ENCODE measurements around the gene GPHN. TPM values are rescaled to one million over a fixed set of nuclear protein-coding genes. Genes with fewer than 3 reads are reported as not detected.

Gene GPHN
- total and polyA plus RNA-seq, 7 donors = 8.1 to 39.7 (median 22.3) TPM

- Histone ChIP-seq H3K36me3 (ENCODE audit: insufficient read depth in 1 of 2, low read depth in 1 of 2) (no peaks in the 10 kb centered on the region), H3K9me3 (no peaks in the 10 kb centered on the region), H3K27ac (no peak overlapping the region), H3K4me1 (peaks cover 18% of the 10 kb centered on the region), H3K27me3 (ENCODE audit: insufficient read depth in 3 of 3, low read length in 2 of 3) (no peaks in the 10 kb centered on the region), H3K4me3 (no peak overlapping the region)
- ATAC-seq = peak; percentile 51 to 79 (median 72)
- TF ChIP-seq CTCF (IDR thresholded peaks at IDR 0.05) = peak; percentile 55
- WGBS, 3 donors = 66 to 72% (median 68%) methylated on average over 2 of the region's 2 CpGs
- no peak for DNase-seq
- intact Hi-C loops (cut with DNase I) = loop anchor here in 1 of 2 donors (10.0 kb wide), 1 partner anchor 252 kb away; no protein-coding TSS in a partner anchor
Measured at GRCh38 chr14:66746316-66747006, 238.5 kb downstream of the GPHN start.

GRCh38 chr14:66752109-66752508, 244.2 kb downstream of the GPHN start:
- intact Hi-C loops (cut with DNase I) = no loop called here
- no peak for ATAC-seq

DNA sequence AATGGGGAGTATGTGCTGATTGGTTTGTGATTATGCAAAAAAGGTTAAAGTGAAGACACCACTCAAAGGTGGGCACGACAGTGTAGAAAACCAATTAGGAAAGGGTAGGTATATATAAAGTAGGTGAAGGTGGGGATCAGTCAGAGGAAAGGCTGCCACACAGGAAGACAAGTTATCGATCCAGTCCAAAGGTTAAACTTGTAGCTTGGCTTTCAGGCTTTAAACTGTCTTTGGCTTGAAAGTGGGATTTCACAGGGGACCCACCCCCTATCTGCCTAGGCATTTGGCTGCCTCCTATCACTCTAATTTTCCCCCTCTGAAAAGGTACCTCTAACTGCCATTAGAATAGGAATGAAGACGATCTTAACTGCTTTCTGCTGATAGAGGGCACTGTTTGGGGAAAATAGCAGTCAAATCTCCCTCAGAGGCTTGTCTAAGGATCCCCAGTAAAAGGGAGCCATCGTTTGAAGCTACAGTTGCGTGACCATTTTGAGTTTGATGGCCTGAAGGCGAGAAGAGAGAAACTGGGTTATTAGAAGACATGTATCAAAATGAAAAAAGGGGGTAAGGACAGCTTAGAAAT, 250.2 kb downstream of the GPHN start:
- ATAC-seq (no peak), DNase-seq (no peak)
- Histone ChIP-seq H3K27me3 (ENCODE audit: insufficient read depth in 3 of 3, low read length in 2 of 3) (no peaks in the 10 kb centered on the region), H3K36me3 (ENCODE audit: insufficient read depth in 1 of 2, low read depth in 1 of 2) (no peaks in the 10 kb centered on the region), H3K27ac (no peak overlapping the region), H3K4me3 (no peak overlapping the region), H3K4me1 (no peaks in the 10 kb centered on the region), H3K9me3 (no peaks in the 10 kb centered on the region)
- intact Hi-C loops (cut with DNase I) = no loop called here
- TF ChIP-seq CTCF (IDR thresholded peaks at IDR 0.05) = no peak
- WGBS, 3 donors = 82 to 83% (median 82%) methylated on average over 6 of the region's 6 CpGs

More at GRCh38 chr14:66752109-66752508, 244.2 kb downstream of the GPHN start:
- no peak overlapping the region for H3K27ac ChIP-seq
- H3K4me3 ChIP-seq = no peak overlapping the region
- H3K9me3 ChIP-seq = no peaks in the 10 kb centered on the region
- no peak for DNase-seq
- 91 to 97% (median 92%) methylated on average over 2 of the region's 2 CpGs for WGBS, 3 donors
- TF ChIP-seq CTCF (IDR thresholded peaks at IDR 0.05) = no peak
- no peaks in the 10 kb centered on the region for H3K27me3 ChIP-seq (ENCODE audit: insufficient read depth in 3 of 3, low read length in 2 of 3)
- H3K4me1 ChIP-seq = no peaks in the 10 kb centered on the region
- no peaks in the 10 kb centered on the region for H3K36me3 ChIP-seq (ENCODE audit: insufficient read depth in 1 of 2, low read depth in 1 of 2)

GRCh38 chr14:66772146-66772545, 264.2 kb downstream of the GPHN start:
- ATAC-seq = no peak
- intact Hi-C loops (cut with DNase I) = no loop called here
- no peak overlapping the region for H3K27ac ChIP-seq
- no peak overlapping the region for H3K4me3 ChIP-seq
- H3K9me3 ChIP-seq = no peaks in the 10 kb centered on the region
- no peak for TF ChIP-seq CTCF (IDR thresholded peaks at IDR 0.05)
- no peaks in the 10 kb centered on the region for H3K36me3 ChIP-seq (ENCODE audit: insufficient read depth in 1 of 2, low read depth in 1 of 2)
- 92 to 94% (median 93%) methylated on average over 2 of the region's 2 CpGs for WGBS, 3 donors
- no peaks in the 10 kb centered on the region for H3K4me1 ChIP-seq
- no peak for DNase-seq
- H3K27me3 ChIP-seq (ENCODE audit: insufficient read depth in 3 of 3, low read length in 2 of 3) = no peaks in the 10 kb centered on the region
